Lung (tissue), 12 donors: Measurements from ENCODE around the gene SDK1. TPM values are rescaled to one million over a fixed set of nuclear protein-coding genes. Genes with fewer than 3 reads are reported as not detected.

ENCODE experiments used
- ATAC-seq: fragments of 200-7000 bp; cut with Tn5 transposase; one replicate; pipeline ENCODE4 v1.9.1; 2020; ENCODE audit warnings: moderate number of reproducible peaks; ENCODE audit not compliant: insufficient read depth, low FRiP score
- DNase-seq, 3 donors: peaks; one replicate each; pipeline ENCODE4 v3.0.0-alpha.2; 2013 to 2017
- H3K27ac ChIP-seq, 2 donors: one replicate each; pipeline ENCODE4 v1.5.1; 2013; ENCODE audit warnings: mild to moderate bottlenecking in 2 of 2, moderate library complexity in 2 of 2, control low read depth in 1 of 2, inconsistent platforms in 1 of 2, low read depth in 1 of 2, low read length in 1 of 2
- H3K27me3 ChIP-seq, 3 donors: one replicate each; pipeline ENCODE4 v1.5.1; 2013; ENCODE audit warnings: low read length in 2 of 3; ENCODE audit not compliant: control insufficient read depth in 3 of 3, insufficient read depth in 3 of 3
- H3K36me3 ChIP-seq, 4 donors: one replicate each; pipeline ENCODE4 v1.5.1; 2013; ENCODE audit warnings: low read length in 4 of 4, mild to moderate bottlenecking in 1 of 4, moderate library complexity in 1 of 4; ENCODE audit not compliant: control insufficient read depth in 4 of 4, insufficient read depth in 4 of 4
- H3K4me1 ChIP-seq, 5 donors: one replicate each; pipeline ENCODE4 v1.5.1; 2013; ENCODE audit warnings: low read length in 5 of 5, mild to moderate bottlenecking in 2 of 5, moderate library complexity in 1 of 5; ENCODE audit not compliant: control insufficient read depth in 5 of 5, insufficient read depth in 5 of 5
- H3K4me3 ChIP-seq: one replicate; pipeline ENCODE4 v1.5.1; 2013; ENCODE audit warnings: mild to moderate bottlenecking, control low read depth, moderate library complexity
- H3K9ac ChIP-seq, 2 donors: one replicate each; pipeline ENCODE4 v1.5.1; 2013; ENCODE audit warnings: low read length in 2 of 2, control low read depth in 1 of 2; ENCODE audit not compliant: insufficient read depth in 1 of 2
- H3K9me3 ChIP-seq, 4 donors: one replicate each; pipeline ENCODE4 v1.5.1; 2013; ENCODE audit warnings: low read length in 3 of 4, mild to moderate bottlenecking in 1 of 4, moderate library complexity in 1 of 4; ENCODE audit not compliant: control insufficient read depth in 4 of 4, insufficient read depth in 3 of 4
- CTCF ChIP-seq: IDR thresholded peaks from 2 replicates; pipeline ENCODE4 v1.5.1; 2012; ENCODE audit warnings: mild to moderate bottlenecking; ENCODE audit errors: control extremely low read depth, extremely low read depth
- WGBS, 2 donors: extraction: QIAGEN DNeasy Blood & Tissue Kit; methylation state at CpG; one replicate each; pipeline ENCODE4 v1.1.7; 2013; 5-methylcytosine and 5-hydroxymethylcytosine counted together
- polyA plus RNA-seq, 2 donors: library from polyadenylated mRNA; stranded (reverse); fragments of 200-250 nt; gene quantifications; one replicate each; pipeline ENCODE4 v1.2.1, GENCODE V29; 2013
- total RNA-seq, 2 donors: library from RNA; depleted of rRNA in 1 of 2; stranded (reverse); fragments of >200 nt in 1 of 2; gene quantifications; one replicate each; pipeline ENCODE4 v1.2.1, GENCODE V29; 2014 to 2021
- donor health status: control.
- donor health status: control.
- donor health status: Bipolar disorder and iron deficiency.
- donor health status: healthy.
- donor health status: DM: yes; HTN: yes; CAD: no.

Gene SDK1
- total and polyA plus RNA-seq, 4 donors, result 3.7 to 30.1 (median 12.7) TPM

GRCh38 chr7:4083513-4083912 is 782.5 kb downstream of the SDK1 start:
- 91 to 100% methylated on average over 1 of the region's 1 CpG for WGBS, 2 donors
- Histone ChIP-seq H3K36me3 (no peaks in the 10 kb centered on the region), H3K9ac (no peak overlapping the region), H3K9me3 (peaks cover 0 to 3% (median 0%) of the 10 kb centered on the region in 4 donors), H3K27ac (no peak overlapping the region), H3K27me3 (no peaks in the 10 kb centered on the region), H3K4me3 (no peak overlapping the region), H3K4me1 (peaks cover 0 to 7% (median 0%) of the 10 kb centered on the region in 5 donors)
- no peak for DNase-seq
- no peak for ATAC-seq
- TF ChIP-seq CTCF, result no peak

- DNase-seq, result no peak
- ATAC-seq, result no peak
Observed at GRCh38 chr7:4084271-4084670, 783.2 kb downstream of the SDK1 start.

DNA sequence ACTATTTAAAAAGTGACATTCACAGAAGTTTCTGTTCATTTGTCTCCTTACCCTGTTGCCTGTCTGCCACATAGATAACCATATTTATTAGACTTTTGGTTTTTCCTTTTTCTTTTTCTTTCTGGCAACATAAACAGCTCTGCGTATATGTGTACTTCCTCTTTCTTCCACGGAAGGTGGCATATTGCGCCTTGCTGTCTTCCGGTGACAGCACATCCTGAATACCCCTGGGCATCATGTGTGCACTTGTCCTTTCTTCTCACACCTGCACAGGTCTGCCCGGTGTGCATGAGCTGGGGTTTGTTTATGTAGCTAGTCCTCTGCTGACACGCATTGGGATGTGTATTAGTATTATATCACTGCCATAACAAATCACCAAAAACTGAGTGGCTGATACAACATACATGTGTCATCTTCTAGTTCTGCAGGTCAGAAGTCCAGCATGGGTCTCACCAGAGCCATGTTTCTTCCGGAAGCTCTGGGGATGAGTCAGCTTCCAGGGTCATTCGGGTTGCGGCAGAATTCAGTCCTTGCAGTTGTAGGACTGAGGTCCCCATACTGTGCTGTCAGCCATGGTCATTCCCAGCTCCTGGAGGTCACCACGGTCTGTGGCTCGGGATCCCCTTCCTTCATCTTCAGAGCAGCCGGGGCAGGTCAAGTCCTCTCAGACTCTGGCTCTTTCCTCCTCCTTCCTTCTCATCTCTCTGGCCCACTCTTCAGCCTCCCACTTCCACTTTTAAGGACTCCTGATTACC is 785.1 kb downstream of the SDK1 start:
- TF ChIP-seq CTCF, result no peak
- Histone ChIP-seq H3K9ac (no peak overlapping the region), H3K36me3 (no peaks in the 10 kb centered on the region), H3K4me1 (no peaks in the 10 kb centered on the region), H3K4me3 (no peak overlapping the region), H3K27ac (no peak overlapping the region), H3K9me3 (peaks cover 0 to 3% (median 1%) of the 10 kb centered on the region in 4 donors), H3K27me3 (no peaks in the 10 kb centered on the region)
- no peak for DNase-seq
- 65 to 76% methylated on average over 12 of the region's 12 CpGs for WGBS, 2 donors
- no peak for ATAC-seq

More at GRCh38 chr7:4084271-4084670, 783.2 kb downstream of the SDK1 start:
- no peaks in the 10 kb centered on the region for H3K36me3 ChIP-seq
- H3K4me3 ChIP-seq, result no peak overlapping the region
- WGBS, 2 donors, result 85 to 91% methylated on average over 6 of the region's 6 CpGs
- no peak overlapping the region for H3K27ac ChIP-seq
- H3K4me1 ChIP-seq, result peaks cover 0 to 6% (median 0%) of the 10 kb centered on the region in 5 donors
- H3K9ac ChIP-seq, result no peak overlapping the region
- no peak for TF ChIP-seq CTCF
- H3K9me3 ChIP-seq, result peaks cover 0 to 3% (median 0%) of the 10 kb centered on the region in 4 donors
- H3K27me3 ChIP-seq, result no peaks in the 10 kb centered on the region
